Measurements from ENCODE around the gene CCAR1.
"Not testable (repeated sequence)": the region's sequence is repeated elsewhere in the genome, so short reads cannot be mapped to it uniquely, and the experiment has no call there.

Gene CCAR1

GRCh38 chr10:68767407-68767806 is 46.4 kb downstream of the CCAR1 start:
- DNase-seq, result not testable (repeated sequence)

DNA sequence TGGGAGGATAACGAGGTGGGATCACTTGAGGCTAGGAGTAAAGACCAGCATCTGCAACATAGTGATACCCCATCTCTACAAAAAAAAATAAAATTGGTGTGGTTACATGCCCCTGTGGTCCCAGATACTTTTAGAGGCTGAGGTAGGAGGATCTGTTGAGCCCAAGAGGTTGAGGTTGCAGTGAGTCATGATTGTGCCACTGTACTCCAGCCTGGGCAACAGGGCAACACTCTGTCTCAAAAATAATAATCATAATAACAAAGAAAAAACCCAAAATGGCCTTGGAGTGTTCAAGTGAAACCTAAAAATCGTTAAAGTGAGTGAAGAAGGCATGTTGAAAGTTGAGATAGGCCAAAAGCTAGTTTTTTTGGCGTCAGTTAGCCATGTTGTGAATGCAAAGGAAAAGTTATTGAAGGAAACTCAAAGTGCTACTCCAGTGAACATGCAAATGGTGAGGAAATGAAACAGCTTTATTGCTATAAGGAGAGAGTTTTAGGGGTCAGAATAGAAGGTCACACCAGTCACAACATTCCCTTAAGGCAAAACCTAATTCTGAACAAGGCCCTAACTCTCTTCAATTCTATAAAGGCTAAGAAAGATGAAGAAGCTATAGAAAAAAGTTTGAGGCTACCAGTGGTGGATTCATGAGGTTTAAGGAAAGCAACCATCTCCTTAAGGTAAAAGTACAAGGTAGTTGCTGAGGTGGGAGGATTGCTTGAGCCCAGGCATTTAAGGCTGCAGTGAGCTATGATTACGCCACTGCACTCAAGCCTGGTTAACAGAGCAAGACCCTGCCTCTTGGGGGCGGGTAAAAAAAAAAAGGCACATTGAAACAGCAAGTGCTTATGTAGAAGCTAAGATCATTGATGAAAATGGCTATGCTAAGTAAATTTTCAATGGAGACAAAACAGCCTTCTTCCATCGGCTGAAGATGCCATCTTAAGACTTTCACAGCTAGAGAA is 60.9 kb downstream of the CCAR1 start:
- no peak for DNase-seq

DNA sequence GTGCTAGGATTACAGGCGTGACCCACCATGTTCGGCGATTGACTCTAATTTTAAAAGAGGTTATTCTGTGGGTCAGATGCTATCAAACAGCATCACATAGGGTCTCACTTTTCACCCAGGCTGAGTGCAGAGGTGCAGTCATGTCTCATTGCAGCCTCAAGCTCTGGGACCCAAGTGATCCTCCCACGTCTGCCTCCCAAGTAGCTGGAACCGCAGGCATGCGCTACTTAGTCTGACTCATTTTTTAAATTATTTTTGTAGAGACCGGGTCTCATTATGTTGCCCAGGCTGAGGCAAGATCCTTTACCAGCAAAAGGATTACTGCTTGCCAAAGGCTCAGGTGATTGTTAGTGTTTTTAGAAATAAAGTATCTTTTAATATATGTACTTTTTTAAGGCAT is 63.4 kb downstream of the CCAR1 start:
- no peak for DNase-seq

- DNase-seq, result no peak
These were observed 66.8 kb downstream of the CCAR1 start for GRCh38 chr10:68787813-68788212.

DNA sequence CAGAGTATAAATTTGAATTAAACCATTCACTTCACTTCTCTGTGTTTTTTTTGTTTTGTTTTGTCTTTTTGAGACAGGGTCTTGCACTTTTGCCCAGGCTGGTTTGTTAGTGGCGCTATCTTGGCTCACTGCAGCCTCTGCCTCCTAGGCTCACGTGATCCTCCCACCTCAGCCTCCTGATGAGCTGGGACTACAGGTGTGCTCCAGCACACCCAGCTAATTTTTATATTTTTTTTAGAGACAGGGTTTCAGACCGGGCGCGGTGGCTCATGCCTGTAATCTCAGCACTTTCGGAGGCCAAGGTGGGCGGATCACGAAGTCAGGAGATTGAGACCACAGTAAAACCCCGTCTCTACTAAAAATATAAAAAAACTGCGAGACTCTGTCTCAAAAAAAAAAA is 69.4 kb downstream of the CCAR1 start:
- no peak for DNase-seq

GRCh38 chr10:68792115-68792514 is 71.1 kb downstream of the CCAR1 start:
- peak; percentile 9 for DNase-seq

GRCh38 chr10:68795886-68796532 is 75.0 kb downstream of the CCAR1 start:
- DNase-seq, result no peak

DNA sequence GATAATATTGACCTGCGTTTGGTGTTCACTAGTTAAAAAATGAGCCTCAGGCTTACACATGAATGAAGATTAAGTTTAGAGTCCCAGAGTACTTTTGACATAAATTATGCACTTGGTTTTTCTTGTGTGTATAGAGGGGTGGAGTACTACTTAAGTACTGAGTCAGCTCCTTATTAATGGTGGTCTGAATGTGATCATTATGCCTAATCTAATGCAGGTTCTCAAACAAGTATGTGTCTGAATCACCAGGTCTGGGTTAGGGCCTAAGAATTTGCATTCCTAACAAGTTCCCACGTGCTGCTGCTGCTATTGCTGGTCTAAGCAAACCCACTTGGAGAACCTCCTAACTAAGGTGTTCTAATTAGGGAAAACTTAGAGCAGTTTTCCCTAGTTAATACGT is 75.6 kb downstream of the CCAR1 start:
- no peak for DNase-seq

GRCh38 chr10:68800211-68800610 is 79.2 kb downstream of the CCAR1 start:
- peak; percentile 7 for DNase-seq

DNA sequence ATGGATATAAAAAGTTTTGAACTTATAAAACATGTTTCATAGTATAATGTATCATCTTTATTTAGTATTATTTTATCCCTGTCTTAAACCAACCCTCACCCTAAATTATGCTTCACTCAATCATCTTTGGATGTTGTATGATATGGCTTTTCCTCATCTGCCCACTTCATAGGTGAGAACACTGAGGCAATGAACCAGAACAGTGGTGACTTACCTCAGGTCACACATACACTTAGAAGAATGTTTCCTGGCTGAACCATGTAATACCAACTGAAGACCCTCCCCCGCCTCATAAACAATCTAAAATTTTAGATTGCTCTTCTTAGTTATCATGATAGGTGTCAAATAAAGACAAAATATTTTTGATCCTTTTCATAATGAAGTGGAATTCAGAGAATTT is 83.7 kb downstream of the CCAR1 start:
- DNase-seq, result no peak

DNA sequence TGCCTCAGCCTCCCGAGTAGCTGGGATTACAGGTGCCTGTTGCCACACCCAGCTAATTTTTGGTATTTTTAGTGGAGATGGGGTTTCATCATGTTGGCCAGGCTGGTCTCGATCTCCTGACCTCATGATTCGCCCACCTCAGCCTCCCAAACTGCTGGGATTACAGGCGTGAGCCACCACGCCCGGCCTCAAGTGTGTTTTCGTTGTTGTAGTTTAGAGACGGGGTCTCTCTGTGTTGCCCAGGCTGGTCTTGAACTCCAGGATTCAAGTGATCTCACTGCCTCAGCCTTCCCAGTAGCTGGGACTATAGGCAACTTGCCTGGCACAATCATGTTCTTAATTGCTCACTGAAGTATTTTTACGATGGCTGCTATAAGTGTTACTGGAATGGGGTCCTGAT is 89.8 kb downstream of the CCAR1 start:
- not testable (repeated sequence) for DNase-seq

DNA sequence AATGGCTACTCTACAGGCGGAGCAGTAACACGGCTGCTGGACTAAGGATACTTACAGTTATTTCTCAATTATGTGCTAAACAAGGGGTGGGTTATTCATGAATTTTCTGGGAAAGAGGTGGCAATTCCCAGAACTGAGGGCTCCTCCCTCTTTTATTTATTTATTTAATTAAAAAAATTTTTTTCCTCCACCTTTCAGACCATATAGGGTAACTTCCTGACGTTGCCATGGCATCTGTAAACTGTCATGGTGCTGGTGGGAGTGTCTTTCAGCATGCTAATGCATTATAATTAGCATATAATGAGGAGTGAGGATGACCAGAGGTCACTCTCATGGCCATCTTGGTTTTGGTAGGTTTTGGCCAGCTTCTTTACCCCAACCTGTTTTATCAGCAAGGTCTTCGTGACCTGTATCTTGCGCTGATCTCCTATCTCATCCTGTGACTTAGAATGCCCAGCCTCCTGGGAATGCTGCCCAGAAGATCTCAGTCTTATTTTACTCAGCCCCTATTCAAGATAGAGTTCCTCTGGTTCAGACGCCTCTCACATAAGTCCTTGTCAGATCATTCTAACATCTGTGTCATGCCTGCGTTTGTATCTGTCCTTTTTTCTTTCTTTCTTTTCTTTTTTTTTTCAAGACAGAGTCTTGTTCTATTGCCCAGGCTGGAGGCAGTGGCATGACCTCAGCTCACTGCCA is 90.4 kb downstream of the CCAR1 start:
- DNase-seq, result no peak

- DNase-seq, result no peak
These were observed 91.4 kb downstream of the CCAR1 start for GRCh38 chr10:68812420-68812819.

DNA sequence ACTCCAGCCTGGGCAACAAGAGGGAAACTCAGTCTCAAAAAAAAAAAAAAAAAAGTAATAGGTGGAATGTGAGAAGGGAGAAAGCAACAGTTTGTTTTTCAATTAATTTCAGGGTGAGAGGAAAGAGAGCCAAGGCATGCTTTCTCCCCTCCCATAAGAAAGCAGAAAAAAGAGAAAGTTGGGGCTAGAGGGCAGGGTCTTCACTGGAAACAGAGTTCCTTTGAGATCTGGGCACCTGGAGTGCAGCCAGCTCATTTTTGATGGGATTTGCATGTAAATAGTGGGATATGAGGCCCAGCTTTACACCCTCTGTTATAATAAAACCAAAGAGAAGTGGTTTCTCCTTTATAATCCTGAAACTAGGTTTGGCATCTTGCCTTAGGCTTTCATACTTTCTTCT is 92.5 kb downstream of the CCAR1 start:
- no peak for DNase-seq

GRCh38 chr10:68816796-68817412 is 95.9 kb downstream of the CCAR1 start:
- DNase-seq, result no peak

DNA sequence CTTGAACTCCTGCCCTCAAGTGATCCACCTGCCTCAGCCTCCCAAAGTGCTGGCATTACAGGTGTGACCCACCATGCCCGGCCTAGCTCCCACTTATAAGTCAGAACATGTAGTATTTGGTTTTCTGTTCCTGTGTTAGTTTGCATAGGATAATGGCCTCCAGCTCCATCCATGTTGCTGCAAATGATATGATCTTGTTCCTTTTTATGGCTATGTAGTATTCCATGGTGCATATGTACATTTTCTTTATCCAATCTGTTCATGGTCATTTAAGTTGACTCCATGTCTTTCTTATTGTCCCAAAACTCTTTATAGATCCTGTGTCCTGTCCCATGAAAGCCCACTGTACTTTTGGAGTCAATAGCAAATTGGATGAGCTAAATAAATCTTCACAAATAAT is 99.3 kb downstream of the CCAR1 start:
- not testable (repeated sequence) for DNase-seq

GRCh38 chr10:68822626-68823025 is 101.6 kb downstream of the CCAR1 start:
- not testable (repeated sequence) for DNase-seq

DNA sequence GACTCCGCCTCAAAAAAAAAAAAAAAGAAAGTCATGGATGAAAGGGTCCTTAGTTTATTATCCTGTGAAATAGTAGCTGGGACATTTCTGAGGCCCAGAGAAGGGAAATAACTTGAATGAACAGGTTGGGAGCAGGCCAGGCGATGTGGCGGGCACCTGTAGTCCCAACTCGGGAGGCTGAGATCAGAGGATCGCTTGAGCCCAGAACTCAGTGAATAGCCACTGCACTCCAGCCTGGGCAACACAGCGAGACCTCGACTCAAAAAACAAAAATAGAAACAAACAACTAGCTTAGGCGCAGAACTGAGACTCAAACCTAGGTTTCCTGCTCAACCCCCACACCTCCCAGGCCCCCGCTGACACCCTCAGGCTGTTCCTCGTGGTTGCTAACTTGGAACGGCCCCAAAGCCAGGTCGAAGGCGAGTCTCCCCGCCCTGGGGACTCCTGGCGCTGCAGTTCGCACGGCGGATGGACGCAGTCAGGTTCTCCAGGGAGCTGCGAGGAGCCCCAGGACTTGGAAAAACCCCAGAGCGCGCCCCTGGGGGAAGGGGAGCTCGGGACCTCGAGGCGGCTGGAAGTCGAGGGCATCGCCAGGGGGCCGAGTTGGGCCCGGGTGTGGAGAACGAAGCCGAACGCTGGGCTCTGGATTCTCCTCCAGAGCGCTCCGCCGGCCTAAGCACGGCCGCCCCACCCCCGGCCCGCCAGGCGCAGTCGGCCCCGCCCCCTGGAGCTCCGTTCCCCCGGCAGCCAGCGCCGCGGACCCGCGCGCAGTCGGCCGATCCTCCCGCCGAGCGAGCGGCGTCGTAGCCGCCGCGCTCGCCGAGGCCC is 105.9 kb downstream of the CCAR1 start, which contains the start of gene STOX1:
Gene STOX1 (plus strand): TSS at position 768 of the 828 bp plus-strand sequence. CDS start 93 bp downstream, outside the sequence.
- no peak for DNase-seq

DNA sequence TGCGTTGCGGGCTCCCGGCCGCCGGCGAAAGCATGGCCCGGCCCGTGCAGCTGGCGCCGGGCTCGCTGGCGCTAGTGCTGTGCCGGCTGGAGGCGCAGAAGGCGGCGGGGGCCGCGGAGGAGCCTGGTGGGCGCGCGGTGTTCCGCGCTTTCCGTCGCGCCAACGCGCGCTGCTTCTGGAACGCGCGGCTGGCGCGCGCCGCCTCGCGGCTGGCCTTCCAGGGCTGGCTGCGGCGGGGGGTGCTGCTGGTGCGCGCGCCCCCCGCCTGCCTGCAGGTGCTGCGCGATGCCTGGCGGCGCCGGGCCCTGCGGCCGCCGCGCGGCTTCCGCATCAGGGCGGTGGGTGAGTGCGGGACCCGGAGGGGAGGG is 106.5 kb downstream of the CCAR1 start:
- DNase-seq, result not testable (repeated sequence)

GRCh38 chr10:68828083-68828601 is 107.1 kb downstream of the CCAR1 start:
- not testable (repeated sequence) for DNase-seq

- DNase-seq, result no peak
These were observed 107.8 kb downstream of the CCAR1 start for GRCh38 chr10:68828833-68829232.

- no peak for DNase-seq
These were observed 108.5 kb downstream of the CCAR1 start for GRCh38 chr10:68829521-68829920.
